Pons (tissue), 1 donor: ENCODE measurements around the gene POU6F2.
"Not testable (repeated sequence)": the region's sequence is repeated elsewhere in the genome, so short reads cannot be mapped to it uniquely, and the experiment has no call there.

ENCODE experiments used
- DNase-seq: peaks from one replicate; pipeline ENCODE4 v3.0.0-alpha.2; 2016; ENCODE audit warnings: low spot score

POU6F2 gene, protein sequence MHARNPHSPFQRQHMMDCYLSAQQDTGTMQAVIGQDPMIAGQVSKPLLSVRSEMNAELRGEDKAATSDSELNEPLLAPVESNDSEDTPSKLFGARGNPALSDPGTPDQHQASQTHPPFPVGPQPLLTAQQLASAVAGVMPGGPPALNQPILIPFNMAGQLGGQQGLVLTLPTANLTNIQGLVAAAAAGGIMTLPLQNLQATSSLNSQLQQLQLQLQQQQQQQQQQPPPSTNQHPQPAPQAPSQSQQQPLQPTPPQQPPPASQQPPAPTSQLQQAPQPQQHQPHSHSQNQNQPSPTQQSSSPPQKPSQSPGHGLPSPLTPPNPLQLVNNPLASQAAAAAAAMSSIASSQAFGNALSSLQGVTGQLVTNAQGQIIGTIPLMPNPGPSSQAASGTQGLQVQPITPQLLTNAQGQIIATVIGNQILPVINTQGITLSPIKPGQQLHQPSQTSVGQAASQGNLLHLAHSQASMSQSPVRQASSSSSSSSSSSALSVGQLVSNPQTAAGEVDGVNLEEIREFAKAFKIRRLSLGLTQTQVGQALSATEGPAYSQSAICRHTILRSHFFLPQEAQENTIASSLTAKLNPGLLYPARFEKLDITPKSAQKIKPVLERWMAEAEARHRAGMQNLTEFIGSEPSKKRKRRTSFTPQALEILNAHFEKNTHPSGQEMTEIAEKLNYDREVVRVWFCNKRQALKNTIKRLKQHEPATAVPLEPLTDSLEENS

DNA sequence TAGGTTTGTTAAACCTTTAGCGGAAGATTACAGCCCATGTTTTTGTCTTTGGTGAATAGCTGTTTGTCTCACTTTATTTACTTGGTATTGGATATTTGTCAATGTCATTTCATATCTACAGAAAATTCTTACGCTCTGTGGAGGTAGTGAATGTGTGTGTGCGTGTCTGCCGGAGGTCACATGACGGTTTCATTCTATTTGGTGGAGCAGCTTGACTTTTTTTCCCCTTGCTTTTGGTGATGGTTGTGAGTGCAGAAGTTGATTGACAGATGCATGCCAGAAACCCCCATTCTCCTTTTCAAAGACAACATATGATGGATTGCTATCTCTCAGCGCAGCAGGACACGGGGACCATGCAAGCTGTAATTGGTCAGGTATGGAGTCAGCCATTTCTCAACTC lies at the start of gene POU6F2:
Gene POU6F2 (plus strand): TSS at position 225 of the 400 bp plus-strand sequence. CDS start 45 bp downstream, at position 270.
- no peak for DNase-seq

DNA sequence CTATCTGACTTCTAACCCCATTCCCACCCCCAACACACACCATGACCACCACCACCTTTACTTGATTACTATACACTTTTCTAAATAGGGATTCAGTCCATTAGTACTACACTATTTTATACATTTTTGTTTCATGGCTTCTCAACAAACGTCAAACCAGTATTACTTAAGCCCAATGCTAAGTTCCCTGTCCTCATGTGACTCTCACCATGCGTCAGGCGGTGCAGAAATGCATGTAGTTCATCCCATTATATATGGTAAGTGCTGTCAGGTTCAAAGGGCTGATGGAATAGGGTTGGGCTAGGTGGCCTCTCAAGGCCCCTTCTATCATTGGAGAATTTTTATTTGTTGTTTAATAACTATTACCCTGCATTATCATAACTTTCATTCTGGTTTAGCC lies 49.2 kb upstream of the POU6F2 start:
- no peak for DNase-seq

DNA sequence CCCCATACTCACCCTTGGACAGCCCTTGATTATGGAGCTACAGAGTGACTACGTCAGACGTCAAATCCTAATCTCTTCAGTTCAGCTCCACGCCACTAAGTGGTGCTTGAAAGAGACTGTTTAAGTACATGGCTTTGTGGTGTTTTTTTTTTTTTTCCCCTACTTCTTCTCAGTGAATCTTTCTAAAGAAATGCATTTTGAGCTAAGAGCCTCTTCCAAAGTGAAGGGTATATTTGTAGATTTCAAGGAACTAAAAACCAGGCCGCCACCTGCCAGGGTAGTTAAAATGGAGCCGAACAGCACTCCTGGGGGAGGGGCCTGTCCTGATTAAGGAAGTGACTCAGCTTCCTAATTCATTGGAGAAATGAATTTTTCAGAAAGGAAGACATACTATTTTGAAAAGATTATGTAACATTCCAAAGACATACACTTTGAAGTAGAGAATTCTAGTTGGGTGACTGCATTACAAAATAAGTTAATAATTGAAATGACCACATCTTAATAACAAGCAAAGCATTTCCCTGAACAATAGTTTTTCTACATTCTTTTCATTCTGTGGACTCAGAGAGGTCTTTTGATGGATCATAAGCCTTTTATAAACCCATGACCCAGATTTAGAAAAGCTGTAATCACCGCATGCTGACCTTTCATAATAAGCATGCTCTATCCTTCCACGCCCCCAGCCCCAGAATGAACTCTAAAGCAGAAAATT lies 48.1 kb upstream of the POU6F2 start:
- DNase-seq = no peak

DNA sequence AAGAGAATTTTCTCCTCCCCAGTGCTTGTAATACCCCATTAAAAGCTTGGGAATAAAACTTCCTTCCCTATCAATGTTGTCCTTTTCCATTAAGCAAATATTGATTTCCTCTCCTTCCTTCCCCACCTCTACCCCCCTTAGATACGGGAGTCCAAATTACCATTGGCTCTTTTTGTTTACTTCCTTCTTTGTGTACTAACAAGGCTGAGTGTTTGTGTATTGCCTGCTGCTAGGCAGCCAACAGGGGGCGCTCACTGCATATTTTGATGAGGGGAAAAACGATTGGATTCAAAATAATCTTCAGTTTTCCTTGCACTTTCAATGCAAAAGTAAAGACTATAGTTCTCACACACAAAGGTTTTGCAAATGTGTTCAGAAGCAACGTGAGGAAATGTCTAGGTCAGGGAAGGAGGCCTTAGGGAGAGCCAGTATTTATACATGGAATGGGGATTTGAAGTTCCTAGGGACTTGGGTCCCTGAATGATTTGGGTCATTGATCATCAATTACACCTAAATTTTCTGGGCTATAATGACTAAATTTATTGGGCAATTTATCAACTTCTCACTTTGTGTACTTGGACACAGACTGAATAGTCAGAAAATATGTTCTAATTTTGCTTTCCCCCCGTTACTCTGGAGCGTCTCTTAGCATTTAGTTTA lies 45.1 kb upstream of the POU6F2 start:
- peak; percentile 66 for DNase-seq

DNA sequence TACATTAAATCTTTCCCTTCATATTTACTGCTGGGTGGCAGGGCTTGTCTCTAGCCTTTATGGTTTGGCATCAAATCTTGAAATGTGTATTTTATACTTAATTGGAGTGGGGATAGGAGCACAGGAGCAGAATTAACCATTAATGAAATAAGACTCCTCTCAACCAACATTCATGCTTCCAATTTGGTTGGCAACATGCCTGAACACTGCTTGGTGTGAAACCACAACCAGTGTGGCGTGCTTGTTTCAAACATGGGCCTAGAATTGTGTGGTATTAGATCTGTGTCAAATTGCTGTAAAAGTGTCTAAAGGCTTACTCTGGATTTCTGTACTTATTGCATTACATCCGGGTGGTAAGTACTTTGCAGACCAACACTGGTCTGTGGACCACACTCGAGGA lies 43.7 kb upstream of the POU6F2 start:
- DNase-seq = no peak

DNA sequence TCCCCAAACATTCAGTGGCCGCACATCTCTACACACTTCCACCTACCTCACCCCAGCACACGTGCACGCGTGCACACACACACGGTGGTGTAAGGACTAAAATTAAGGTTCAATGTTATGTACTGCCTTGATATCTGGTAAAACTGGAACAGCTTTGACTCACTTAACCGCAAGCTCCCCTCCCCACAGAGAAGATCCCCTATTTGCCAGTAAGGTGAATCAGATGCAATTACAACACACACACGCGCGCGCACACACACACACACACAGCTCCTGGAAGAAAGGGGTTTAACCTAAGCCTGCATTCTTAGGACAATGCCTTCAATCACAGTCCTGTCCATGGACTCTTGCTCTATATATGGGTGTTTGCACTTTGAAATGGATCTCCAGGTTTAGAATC lies 43.2 kb upstream of the POU6F2 start:
- DNase-seq = no peak

DNA sequence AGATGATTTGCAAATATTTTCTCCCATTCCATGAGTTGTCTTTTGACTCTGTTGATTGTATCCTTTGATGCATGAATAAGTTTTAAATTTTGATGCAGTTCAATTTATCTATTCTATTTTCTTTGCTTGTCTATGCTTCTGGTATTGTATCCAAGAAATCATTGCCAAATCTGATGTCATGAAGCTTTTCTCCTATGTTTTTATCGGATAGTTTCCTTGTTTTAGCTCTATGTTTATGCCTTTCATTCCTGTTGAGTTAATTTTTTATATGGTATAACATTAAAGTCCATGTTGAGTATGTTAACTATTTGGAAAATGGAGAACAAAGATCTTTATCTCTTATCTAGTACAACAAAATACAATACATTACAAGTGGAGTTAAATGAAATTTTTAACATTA lies 41.1 kb upstream of the POU6F2 start:
- DNase-seq = no peak

DNA sequence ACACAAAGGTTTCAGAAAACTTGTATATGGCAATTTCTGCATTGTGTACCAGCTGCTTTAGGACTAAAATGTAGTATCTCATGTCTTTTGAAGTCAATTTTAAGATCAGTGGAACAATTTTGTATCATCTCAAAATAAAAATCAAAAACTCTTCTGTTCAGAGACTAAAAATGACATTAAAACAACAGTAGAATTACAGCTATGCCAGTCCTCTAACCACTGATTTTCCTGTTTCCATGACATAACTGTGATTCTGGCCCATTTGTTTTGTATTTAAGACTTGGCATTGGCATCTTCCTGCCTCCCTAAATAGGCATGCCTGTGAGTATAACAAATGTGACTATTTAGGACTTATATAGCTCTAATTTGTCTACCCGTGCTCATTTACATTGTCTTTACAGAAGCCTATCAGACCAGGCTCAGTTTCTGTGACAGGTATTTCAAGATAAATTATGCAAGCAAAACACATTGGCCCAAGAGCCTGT lies 39.7 kb upstream of the POU6F2 start:
- no peak for DNase-seq

DNA sequence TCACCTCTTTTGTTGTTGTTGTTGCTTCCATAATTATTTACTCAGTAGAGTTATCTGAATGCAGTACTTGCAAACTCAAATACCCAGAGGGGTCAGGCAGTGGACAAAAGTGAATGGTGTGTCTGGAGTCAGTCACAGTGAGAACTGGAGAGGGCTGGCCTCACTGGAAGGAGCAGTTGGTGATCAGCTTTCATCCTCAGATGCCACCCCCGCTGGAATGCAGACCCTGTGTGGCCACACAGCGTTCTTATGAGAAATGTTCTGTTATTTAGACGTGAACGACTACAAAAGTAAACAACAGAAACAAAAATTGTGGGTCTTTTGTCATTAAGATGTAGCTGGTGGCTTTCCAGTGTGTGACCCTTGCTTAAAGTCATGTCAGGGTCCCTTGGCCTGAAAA lies 39.1 kb upstream of the POU6F2 start:
- no peak for DNase-seq

DNA sequence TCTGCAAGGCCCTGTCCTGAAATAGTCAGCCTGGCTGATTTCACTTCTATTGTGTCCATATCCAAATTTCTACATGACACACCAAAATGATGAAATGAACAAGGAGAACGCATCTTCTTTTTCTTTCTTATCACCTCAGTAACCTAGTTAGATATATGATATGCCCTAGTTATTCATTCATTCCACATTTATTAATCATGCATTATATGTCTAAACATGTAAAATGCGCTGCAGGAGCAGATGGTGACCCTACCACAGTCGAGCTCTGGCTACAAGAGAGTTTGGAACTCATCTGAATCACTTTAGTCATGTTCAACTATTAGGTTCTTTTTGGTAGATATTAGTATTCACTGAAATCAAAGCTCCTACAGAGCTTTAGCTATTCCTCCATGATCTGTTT lies 36.9 kb upstream of the POU6F2 start:
- no peak for DNase-seq

DNA sequence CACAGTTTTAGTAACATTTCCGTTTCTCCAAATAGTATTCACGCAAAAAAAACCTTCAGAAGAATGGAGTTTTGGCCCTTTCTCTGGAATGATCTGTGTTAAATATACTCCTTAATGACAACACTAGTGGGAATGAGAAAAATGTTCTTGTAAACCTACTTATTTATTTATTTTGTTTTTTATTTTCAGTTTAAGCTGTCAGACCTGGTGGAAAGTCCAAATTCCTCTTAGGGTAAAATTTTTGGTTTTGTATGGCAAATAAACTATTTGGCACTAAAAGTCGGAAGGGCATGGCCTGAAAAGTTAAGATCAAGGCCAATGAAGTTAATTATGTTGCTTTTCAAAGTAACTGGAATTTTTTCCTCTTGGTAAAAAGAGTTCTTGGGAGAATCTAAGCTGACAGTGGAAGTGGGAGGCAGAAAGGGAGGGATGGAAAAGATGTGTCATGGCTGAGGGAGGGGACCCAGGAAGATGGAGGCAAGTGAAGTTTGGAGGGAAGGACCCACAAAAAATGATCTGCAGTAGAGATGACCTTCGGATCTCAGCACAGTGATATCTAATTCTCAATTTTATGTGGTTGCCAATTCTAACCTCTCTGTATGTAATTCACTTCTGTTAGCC lies 35.2 kb upstream of the POU6F2 start:
- no peak for DNase-seq

DNA sequence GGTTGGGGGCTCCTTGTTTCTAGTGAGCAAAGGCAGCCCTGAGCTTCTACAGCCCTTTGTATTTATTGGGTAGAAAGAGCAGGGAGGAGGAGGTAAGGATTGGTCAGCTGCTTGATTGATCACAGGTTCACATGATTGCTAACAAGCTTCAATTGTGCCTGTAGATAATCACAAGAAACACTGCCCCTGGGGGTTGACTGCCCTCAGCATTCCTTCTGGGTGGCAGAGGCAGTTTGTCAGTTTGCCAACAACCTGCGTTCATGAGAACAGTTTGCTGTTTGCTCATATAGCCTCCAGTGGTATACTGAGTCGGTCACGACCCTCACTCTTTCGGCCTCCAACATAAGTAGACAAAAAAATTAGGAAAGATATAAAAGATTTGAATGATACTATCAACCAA lies 30.2 kb upstream of the POU6F2 start:
- DNase-seq = not testable (repeated sequence)

DNA sequence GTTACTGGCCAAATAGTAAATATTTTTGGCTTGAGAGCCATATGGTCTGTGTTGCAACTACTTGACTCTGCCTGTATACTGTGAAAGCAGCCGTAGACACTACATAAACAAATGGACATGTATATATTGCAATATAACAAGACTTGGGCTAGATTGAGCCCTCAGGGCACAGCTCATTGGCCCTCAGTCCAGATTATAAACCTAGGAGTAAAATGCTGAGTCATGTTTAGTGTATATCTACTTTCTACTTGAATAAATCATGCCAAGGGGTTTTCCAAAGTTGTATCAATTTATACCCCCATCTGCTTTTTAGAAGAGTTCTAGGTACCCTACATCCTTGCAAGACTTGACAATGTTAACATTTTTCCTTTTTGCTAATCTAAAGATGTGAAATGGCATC lies 27.4 kb upstream of the POU6F2 start:
- DNase-seq = no peak

DNA sequence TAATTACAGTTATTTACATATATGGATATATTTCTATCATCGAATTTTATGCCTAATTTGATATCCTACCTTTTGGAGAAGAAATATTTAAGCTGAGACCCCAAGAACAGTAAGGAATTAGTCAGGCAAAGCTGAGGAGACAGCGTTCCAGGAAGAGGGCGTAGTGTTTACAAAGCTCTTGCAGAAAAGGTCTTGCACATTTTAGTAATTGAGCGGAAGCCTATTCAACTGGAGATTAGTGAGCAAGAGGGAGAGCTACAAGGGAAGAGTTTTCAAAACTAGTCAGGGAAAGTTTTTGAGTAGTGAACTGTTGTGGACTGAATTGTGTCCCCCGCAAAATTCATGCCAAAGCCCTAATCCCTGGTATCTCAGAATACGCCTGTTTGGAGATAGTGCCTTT lies 26.5 kb upstream of the POU6F2 start:
- no peak for DNase-seq

DNA sequence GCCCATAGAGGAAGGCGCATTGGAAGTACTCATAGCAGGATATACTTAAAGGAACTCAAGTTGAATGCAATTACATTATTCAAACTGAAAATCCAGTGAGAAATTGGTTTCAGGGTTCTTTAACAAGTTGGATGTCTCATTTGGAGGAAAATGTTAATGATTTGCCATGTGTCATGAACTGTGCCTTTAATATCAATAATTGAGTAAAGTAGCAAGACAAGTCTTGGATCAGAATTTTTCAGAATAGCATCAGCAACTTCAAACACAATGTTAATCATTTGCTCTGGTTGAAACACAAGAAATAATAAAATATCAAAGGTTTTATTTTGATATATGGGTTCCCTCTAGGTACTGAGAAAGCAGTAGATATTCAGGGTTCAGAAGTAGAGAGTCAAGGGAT lies 24.5 kb upstream of the POU6F2 start:
- DNase-seq = no peak

DNA sequence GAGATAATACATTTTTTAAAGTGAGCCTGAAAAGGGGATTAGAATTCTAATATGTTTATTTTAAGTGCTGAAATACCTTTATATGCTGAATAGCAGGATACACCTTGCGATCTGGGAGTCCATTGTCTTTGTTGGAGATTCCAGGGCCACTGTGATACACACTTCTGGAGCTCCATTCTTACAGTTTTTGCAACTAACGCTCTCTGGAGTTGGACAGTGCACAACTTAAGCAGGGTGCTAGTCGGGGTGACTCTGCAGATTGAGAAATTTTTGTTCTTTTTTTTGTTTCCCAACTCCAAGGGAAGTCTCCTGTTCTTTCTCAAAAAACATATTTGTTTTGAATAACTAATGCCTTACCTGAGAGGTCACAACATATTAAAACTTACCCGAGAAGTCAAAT lies 23.7 kb upstream of the POU6F2 start:
- no peak for DNase-seq

DNA sequence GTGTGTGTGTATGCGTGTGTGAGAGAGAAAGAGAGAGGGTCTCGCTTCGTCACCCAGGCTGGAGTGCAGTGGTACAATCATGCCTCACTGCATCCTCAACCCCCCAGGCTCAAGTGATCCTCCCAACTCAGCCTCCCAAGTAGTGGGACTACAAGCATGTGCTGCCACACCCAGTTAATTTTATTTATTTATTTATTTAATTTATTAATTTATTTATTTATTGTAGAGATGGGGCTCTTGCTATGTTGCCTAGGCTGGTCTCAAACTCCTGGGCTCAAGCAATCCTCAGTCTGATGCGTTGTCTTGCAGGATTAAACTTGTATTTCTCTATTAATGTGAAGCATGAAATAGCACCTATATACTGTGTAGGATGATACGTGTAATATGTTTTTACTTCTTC lies 21.8 kb upstream of the POU6F2 start:
- no peak for DNase-seq

DNA sequence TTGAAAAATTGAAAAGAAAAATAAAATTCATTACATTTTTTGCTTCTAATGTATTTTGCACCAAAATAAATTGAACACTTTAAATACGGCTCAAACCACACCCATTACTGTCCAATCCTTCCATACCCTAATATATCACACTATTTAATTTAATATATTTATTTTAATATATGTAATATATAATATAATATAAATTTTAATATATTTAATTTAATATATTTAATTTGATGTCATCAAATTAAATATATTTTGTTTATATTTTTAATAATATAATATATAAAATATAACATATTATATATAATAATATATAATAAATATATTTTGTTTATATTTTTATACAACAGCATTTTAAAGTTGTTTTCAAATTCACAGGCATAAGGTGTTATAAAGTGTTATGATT lies 15.7 kb upstream of the POU6F2 start:
- DNase-seq = no peak

DNA sequence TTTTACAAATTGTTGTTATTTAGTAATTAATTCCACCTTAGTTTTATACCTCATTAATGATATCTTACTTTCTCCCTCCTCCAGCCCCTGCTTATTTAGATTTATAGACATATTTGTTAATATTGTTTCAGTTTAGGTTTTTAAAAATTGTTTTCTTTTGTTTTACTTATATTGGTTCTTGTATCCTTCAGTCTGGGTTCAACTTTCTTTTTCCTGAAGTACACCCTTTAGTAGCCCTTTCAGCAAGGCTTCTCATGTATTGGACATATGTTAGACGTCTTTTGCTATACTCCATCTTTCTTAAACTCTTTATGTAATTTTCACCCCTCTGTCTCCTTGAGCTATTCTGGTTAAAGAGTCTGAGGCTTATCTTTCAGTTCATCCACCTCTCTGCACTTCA lies 12.8 kb upstream of the POU6F2 start:
- no peak for DNase-seq

DNA sequence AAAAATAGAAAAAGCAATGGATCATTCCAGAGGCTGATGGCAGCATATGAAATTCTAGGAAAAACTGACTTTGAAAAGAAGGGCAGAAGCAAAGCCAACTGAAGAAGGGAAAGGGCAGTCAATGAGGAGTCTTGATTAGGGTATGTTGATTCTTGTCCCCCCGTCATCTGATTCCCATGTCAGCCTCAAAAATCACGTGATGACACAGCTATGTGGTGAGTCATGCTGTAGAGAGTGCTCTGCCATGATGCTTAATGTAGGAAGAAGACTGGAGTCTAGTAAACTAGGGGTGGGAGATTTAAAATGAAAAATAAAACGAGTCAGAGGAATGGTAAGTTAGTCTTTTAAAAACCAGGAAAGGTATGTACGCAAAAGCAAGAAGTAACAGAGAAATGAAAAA lies 3.9 kb upstream of the POU6F2 start:
- no peak for DNase-seq

DNA sequence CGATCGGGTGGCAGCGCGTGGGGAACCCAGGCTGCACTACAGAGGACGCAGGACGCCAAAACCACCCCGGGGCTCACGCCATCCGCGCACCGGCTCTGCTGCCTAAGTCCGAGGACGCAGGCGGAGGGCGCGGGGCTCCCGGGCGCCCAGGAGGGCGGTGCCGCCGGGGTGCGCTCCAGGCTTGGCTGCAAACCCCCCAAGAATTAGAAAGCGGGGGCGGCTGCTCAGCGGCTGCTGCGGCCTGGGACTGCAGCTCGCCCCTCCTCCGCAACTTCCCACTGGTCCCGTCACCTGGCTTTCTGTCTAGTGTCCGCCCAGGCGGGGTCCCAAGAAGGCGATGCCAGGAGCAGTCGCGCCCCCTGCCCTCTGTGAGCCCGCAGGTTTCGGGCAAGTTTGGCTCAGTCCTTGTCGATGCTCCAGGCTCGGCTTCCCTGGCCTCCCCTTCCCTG lies 1.7 kb upstream of the POU6F2 start:
- no peak for DNase-seq

DNA sequence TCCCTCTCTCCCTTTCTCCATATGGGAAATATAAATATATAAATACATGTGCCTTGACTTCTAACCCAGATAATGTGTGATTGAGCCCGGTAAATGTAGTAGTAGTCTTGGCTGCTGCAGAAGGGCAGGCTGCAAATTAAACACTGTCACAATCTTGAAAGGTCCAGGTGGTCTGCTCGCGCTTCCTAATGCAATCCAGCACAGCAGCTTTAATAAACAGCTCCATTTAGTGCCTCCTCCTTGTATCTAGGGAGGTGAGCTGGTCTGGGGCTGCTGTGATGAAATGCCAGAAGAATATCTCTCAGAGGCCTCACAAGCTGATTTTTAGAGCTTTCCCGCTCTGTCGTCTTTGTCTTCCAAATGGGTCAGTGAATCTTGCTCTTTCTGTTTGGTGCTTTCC lies 782 bp downstream of the POU6F2 start:
- no peak for DNase-seq
